Natural killer cell (primary cell): ENCODE results near the gene RIC1. TPM values are rescaled to one million over a fixed set of nuclear protein-coding genes. Genes with fewer than 3 reads are reported as not detected.

ENCODE experiments used
- ATAC-seq, 3 donors: fragments of 150-1000 bp in 2 of 3; fragments of 200-7000 bp in 1 of 3; cut with Tn5 transposase; 1 replicate in 1 of 3; 2 replicates in 2 of 3; pipeline ENCODE4 v1.10.0; 2021; ENCODE audit warnings: mild to moderate bottlenecking in 2 of 3, moderate library complexity in 2 of 3
- DNase-seq, 2 donors: peaks; one replicate each; pipeline versions ENCODE4 v3.0.0 to v3.0.0-alpha.2; 2013 to 2021; ENCODE audit warnings: mixed read lengths in 1 of 2
- H3K27ac ChIP-seq: one replicate; pipeline ENCODE4 v1.5.1; 2013; ENCODE audit warnings: mild to moderate bottlenecking, low read length
- H3K27me3 ChIP-seq: one replicate; pipeline ENCODE4 v1.6.1; 2013; ENCODE audit warnings: low read length; ENCODE audit not compliant: control insufficient read depth, insufficient read depth
- H3K36me3 ChIP-seq: one replicate; pipeline ENCODE4 v1.6.1; 2013; ENCODE audit warnings: low read length; ENCODE audit not compliant: control insufficient read depth, insufficient read depth
- H3K4me1 ChIP-seq: one replicate; pipeline ENCODE4 v1.6.1; 2013; ENCODE audit warnings: low read length; ENCODE audit not compliant: control insufficient read depth, insufficient read depth
- H3K4me3 ChIP-seq: one replicate; pipeline ENCODE4 v1.5.1; 2013; ENCODE audit warnings: low read length
- H3K9me3 ChIP-seq: one replicate; pipeline ENCODE4 v1.6.1; 2013; ENCODE audit warnings: low read length; ENCODE audit not compliant: control insufficient read depth, insufficient read depth
- H3K27ac Mint-ChIP-seq, 2 donors: one replicate each; pipeline ENCODE4 v1.8.0; 2022; ENCODE audit warnings: mild to moderate bottlenecking in 2 of 2, mixed read lengths in 2 of 2, moderate library complexity in 1 of 2
- H3K27me3 Mint-ChIP-seq, 2 donors: one replicate each; pipeline ENCODE4 v1.8.0; 2022; ENCODE audit warnings: low read depth in 2 of 2, mixed read lengths in 2 of 2
- H3K36me3 Mint-ChIP-seq: one replicate; pipeline ENCODE4 v1.8.0; 2022; ENCODE audit warnings: mixed read lengths
- H3K4me1 Mint-ChIP-seq, 2 donors: one replicate each; pipeline ENCODE4 v1.8.0; 2022; ENCODE audit warnings: mixed read lengths in 2 of 2
- H3K4me3 Mint-ChIP-seq: one replicate; pipeline ENCODE4 v1.8.0; 2022; ENCODE audit warnings: mild to moderate bottlenecking, moderate library complexity, mixed read lengths
- H3K9me3 Mint-ChIP-seq, 2 donors: one replicate each; pipeline ENCODE4 v1.8.0; 2022; ENCODE audit warnings: mixed read lengths in 2 of 2
- WGBS: methylation state at CpG from one replicate; pipeline ENCODE4 v1.1.7; 2013; ENCODE audit warnings: missing lambda C conversion rate; ENCODE audit not compliant: insufficient coverage; 5-methylcytosine and 5-hydroxymethylcytosine counted together
- intact Hi-C: fragments of 100-400 bp; cut with micrococcal nuclease; formaldehyde crosslinking; loops from one replicate; pipeline ENCODE4 v1.14.2; 2022
- total RNA-seq, 4 donors: library from RNA; stranded (reverse); fragments of 120-200 nt in 1 of 4; gene quantifications; one replicate each; pipeline versions ENCODE4 v1.2.3 to v1.2.4, GENCODE V29; 2013 to 2022
- TF ChIP-seq, protein P1 (sequence below): fragments of 200-600 bp; IDR thresholded peaks from one replicate; pipeline ENCODE4 v1.8.0; 2022; ENCODE audit warnings: antibody characterized with exemption

Gene RIC1
- total RNA-seq, 3 donors from 2014 or later (not counting 1 experiment from before 2014, with no cell fraction given), result 23.5 to 33.9 (median 31.8) TPM

DNA sequence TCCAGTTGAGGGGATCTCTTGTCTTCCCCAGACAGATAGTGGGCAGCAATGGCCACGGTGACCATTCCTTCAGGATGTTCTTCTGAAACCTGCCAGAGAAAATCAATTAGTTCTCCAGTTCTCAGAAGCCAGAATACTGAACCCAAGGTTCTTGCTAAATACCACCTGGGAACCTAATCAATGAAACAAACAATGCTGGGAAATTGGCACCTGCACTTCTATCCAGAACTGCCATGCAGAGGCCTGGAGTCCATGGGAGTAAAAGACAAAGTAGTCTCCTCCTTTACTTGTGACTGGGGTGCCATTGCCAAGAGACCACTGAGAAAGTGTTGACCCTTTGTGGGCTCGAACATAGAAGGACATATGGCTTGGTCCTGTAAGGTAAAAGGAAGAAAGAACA lies 158.3 kb downstream of the RIC1 start:
- peaks cover 34 to 57% of the 10 kb centered on the region in 2 donors for H3K4me1 Mint-ChIP-seq
- peaks cover 0 to 2% of the 10 kb centered on the region in 2 donors for H3K9me3 Mint-ChIP-seq
- H3K27me3 ChIP-seq, result no peaks in the 10 kb centered on the region
- no peak for ATAC-seq
- H3K4me1 ChIP-seq, result peaks cover 4% of the 10 kb centered on the region
- peaks cover 68% of the 10 kb centered on the region for H3K36me3 ChIP-seq
- peaks cover 33% of the 10 kb centered on the region for H3K36me3 Mint-ChIP-seq
- H3K27ac ChIP-seq, result no peak overlapping the region
- no peak overlapping the region for H3K4me3 Mint-ChIP-seq
- TF ChIP-seq, protein P1, sequence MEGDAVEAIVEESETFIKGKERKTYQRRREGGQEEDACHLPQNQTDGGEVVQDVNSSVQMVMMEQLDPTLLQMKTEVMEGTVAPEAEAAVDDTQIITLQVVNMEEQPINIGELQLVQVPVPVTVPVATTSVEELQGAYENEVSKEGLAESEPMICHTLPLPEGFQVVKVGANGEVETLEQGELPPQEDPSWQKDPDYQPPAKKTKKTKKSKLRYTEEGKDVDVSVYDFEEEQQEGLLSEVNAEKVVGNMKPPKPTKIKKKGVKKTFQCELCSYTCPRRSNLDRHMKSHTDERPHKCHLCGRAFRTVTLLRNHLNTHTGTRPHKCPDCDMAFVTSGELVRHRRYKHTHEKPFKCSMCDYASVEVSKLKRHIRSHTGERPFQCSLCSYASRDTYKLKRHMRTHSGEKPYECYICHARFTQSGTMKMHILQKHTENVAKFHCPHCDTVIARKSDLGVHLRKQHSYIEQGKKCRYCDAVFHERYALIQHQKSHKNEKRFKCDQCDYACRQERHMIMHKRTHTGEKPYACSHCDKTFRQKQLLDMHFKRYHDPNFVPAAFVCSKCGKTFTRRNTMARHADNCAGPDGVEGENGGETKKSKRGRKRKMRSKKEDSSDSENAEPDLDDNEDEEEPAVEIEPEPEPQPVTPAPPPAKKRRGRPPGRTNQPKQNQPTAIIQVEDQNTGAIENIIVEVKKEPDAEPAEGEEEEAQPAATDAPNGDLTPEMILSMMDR, result no peak
- peak overlapping the region in 1 of 2 donors; percentile 79 for H3K27ac Mint-ChIP-seq
- H3K9me3 ChIP-seq, result no peaks in the 10 kb centered on the region
- DNase-seq, result no peak
- H3K4me3 ChIP-seq, result no peak overlapping the region
- intact Hi-C loops, result no loop called here
- WGBS, result 95% methylated on average over 1 of the region's 2 CpGs
- H3K27me3 Mint-ChIP-seq, result no peaks in the 10 kb centered on the region

DNA sequence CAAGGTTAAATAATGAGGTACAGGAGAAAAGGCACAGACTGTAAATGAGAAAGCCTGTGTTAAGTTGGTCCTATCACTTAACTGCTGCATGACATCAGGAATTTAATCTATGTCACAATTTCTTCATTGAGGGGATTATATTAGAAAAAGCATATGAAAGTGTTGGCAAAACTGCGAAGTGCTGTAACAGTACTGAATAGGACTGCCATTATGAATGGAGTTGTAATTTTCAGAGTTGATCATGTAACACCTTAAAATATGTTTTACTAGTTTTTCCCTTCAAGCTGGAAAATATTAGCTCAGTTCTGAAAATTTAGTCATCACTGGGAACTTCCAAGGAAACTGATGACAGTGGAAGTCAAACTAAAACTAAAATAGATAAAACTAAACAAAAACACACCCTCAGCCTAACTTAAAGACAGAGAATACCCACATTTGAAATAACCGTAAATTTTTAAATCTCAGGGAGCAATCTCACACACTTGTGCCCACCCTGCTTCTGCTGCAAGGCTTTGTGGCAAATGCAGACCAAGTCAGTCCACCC lies 158.9 kb downstream of the RIC1 start:
- Histone ChIP-seq H3K4me1 (peaks cover 4% of the 10 kb centered on the region), H3K9me3 (no peaks in the 10 kb centered on the region), H3K27me3 (no peaks in the 10 kb centered on the region), H3K27ac (no peak overlapping the region), H3K36me3 (peaks cover 72% of the 10 kb centered on the region), H3K4me3 (no peak overlapping the region)
- Mint-ChIP-seq H3K4me3 (no peak overlapping the region), H3K4me1 (peaks cover 30 to 55% of the 10 kb centered on the region in 2 donors), H3K27ac (peak overlapping the region; percentile 17 to 79), H3K36me3 (peaks cover 27% of the 10 kb centered on the region), H3K27me3 (no peaks in the 10 kb centered on the region), H3K9me3 (peaks cover 0 to 2% of the 10 kb centered on the region in 2 donors)
- 92% methylated on average over 2 of the region's 2 CpGs for WGBS
- DNase-seq, result no peak
- ATAC-seq, result no peak
- TF ChIP-seq, protein P1, result no peak
- intact Hi-C loops, result no loop called here

DNA sequence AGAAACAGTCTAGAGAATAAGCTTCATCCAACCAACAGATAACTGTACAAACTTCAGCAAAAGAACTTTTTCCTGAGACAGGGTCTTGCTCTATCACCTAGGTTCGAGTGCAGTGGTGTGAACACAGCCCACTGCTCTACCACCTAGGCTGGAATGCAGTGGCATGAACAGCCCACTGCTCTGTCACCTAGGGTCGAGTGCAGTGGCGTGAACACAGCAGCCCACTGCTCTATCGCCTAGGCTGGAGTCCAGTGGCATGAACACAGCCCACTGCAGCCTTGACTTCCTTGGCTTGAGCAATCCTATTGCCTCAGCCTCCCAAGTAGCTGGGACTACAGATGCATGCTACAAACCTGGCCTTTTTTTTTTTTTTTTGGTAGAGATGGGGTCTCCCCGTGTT lies 160.6 kb downstream of the RIC1 start:
- H3K36me3 Mint-ChIP-seq, result peaks cover 20% of the 10 kb centered on the region
- 92% methylated on average over 4 of the region's 5 CpGs for WGBS

More for the DNA sequence above, 160.6 kb downstream of the RIC1 start:
- Histone ChIP-seq H3K4me1 (peaks cover 4% of the 10 kb centered on the region), H3K9me3 (no peaks in the 10 kb centered on the region), H3K36me3 (peaks cover 64% of the 10 kb centered on the region), H3K27ac (no peak overlapping the region), H3K27me3 (no peaks in the 10 kb centered on the region), H3K4me3 (no peak overlapping the region)
- H3K27me3 Mint-ChIP-seq, result no peaks in the 10 kb centered on the region
- H3K9me3 Mint-ChIP-seq, result no peaks in the 10 kb centered on the region
- no peak overlapping the region for H3K27ac Mint-ChIP-seq
- no peak for DNase-seq
- peaks cover 47 to 65% of the 10 kb centered on the region in 2 donors for H3K4me1 Mint-ChIP-seq
- no peak overlapping the region for H3K4me3 Mint-ChIP-seq
- intact Hi-C loops, result no loop called here
- no peak for ATAC-seq
- TF ChIP-seq, protein P1, result no peak
